Activated CD4-positive, CD25-positive, alpha-beta regulatory T cell treated with anti-CD3 and anti-CD28 coated beads, Interleukin-2, amount 50 U/mL, for 72 hours (primary cell): ENCODE results near the gene TBL1X.

Experiments
- DNase-seq: peaks from one replicate; pipeline ENCODE4 v3.0.0; 2021

TBL1X gene

GRCh38 chrX:9784332-9784731 lies 319.5 kb downstream of the TBL1X start:
- DNase-seq: no peak

DNA sequence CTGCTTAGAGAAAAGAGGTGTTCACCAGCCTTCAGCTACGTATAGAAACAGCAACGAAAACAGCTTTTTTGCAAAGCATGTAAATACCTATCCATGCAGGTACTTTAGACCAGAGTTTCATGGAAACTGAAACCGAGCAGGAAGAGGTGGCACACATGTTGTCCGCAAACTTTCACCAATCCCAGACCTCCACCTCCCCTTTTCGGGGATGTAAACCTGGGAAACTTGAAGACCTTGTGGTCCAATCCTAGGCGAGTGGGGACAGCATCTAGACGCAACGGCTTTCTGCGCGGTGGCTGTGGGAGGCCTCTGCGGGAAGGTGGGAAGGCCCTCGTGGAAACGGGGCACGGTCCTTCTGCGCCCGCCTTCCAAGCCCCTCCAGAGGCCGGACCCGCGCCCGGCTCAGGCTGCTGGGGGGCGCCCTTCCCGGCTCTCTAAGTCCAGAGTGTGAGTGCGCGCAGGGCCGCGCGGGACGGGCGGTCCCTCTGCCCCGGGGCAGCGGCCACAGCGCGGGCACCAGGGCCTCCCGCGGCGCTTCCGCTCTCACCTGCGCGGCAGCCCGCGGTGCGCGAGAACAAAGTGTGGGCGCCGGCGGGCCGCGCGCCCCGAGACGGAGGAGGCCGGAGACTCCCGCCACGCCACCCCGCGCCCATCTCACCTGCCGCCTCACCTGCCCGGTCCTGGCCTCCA lies 320.5 kb downstream of the TBL1X start:
- DNase-seq: no peak

- no peak for DNase-seq
Measured at GRCh38 chrX:9785944-9786797, 321.3 kb downstream of the TBL1X start, which contains the start of gene SHROOM2. Gene SHROOM2, plus strand, starts transcription at chrX:9786429. Its CDS starts 117 bp downstream, at chrX:9786546.

DNA sequence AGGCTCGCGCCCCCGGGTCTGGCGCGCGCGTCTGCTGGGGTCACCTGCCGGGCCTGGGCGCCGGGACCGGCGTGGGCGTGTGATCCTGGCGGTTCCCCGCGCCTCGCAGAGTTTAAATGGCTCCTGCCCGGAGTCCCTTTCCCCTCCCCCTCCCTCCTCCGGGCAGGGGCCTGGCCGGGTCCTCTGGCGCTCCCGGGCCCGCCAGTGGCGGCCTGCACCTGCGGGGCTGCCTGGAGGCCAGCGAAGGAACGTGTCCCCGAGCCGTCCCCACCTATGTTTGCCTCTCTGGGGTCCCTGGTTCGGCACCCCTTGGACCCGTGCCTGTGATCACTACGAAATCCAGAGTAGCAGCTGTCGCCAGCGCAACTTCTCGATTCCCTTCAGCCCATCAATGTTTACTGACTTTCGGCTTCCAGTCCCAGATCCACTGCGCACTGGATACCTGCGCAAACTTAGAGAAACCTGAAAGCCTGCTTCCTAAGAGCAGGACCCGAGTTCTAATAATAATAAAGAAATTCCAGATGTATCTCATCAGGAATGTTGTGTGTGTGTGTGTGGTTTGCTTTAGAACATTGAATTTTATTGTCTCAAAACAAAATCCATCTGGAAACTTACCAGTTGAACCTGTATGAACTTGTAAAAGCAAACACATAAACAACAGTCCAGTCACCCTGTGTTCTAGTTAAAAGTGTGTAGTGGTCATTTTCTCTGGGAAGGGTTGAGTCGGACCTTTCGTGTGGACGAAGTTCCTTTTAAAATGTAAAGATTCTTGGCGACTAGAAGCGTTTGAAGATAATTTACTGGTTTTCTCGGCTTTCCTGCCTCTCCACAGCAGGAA lies 322.2 kb downstream of the TBL1X start:
- no peak for DNase-seq

- DNase-seq: no peak
Measured at GRCh38 chrX:9788911-9789310, 324.1 kb downstream of the TBL1X start.

GRCh38 chrX:9789555-9789954 lies 324.7 kb downstream of the TBL1X start:
- no peak for DNase-seq
